Frontal cortex (tissue), 4 donors: ENCODE data around the gene CCDC85C. TPM values are rescaled to one million over a fixed set of nuclear protein-coding genes. Genes with fewer than 3 reads are reported as not detected.

Experiments used
- DNase-seq, 2 donors: peaks; one replicate each; pipeline ENCODE4 v3.0.0; 2012; ENCODE audit warnings: low spot score in 2 of 2
- FAIRE-seq: peaks from 2 replicates; lab custom pipeline; 2012; peaks lifted over from hg19 to GRCh38; lab: Jason Lieb, UNC
- total RNA-seq: library from RNA; depleted of rRNA; stranded (reverse); fragments of >200 nt; gene quantifications from one replicate; pipeline ENCODE4 v1.2.3, GENCODE V29; 2014
- donor health status: control.
- donor health status: control.
- donor health status: control.

The CCDC85C gene
- total RNA-seq, 1 donor from 2014 or later, result 9.8 TPM

DNA sequence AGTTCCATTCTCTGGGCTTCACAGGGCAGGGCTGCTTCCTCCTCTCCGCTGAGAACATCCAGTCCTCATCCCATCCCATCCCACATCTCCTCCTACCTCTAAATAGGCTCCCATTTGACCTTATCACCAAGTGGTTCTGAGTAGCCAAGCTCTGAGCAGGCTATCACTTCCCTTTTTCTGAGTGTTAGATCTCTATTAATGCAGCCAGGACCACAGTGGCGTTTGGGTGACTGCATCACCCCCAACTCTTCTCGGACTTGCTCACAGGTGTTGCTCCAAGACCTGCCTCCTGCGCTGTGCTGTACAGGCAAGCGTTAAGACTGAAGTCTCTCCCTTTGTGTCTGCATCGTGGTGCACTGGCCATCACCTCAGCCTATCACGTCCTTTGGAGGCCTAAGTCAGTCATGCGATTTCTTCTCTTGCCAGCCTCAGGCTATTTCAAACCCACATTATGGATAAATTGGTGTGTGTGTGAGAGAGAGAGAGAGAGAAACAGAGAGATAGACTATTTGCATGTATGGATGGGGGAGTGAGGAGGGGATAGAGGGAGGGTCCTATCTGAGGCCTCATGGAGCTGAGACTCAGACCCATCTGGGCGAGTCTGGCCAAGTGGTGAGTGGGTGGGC lies 28.5 kb upstream of the CCDC85C start:
- DNase-seq (no peak), FAIRE-seq (no peak)

DNA sequence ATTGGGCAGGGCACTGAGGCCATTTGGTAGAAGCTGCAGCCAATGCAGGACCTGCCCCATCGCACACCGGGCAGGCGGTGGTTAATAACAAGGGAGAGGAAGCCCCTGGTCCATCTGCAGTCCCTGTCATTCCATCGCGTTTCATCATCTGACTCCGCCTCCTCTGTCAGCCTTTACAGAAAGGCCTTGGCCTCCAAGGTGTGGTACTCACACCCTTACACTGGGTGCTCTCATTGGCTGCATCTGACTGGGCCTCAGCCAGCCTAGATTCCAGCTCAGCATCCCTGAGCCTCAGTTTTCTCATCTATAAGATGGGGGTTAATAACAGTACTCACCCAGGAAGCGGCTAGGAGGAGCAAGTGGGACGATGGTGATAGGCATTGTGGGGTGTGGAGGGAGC lies 26.2 kb upstream of the CCDC85C start:
- FAIRE-seq (no peak), DNase-seq (no peak)

DNA sequence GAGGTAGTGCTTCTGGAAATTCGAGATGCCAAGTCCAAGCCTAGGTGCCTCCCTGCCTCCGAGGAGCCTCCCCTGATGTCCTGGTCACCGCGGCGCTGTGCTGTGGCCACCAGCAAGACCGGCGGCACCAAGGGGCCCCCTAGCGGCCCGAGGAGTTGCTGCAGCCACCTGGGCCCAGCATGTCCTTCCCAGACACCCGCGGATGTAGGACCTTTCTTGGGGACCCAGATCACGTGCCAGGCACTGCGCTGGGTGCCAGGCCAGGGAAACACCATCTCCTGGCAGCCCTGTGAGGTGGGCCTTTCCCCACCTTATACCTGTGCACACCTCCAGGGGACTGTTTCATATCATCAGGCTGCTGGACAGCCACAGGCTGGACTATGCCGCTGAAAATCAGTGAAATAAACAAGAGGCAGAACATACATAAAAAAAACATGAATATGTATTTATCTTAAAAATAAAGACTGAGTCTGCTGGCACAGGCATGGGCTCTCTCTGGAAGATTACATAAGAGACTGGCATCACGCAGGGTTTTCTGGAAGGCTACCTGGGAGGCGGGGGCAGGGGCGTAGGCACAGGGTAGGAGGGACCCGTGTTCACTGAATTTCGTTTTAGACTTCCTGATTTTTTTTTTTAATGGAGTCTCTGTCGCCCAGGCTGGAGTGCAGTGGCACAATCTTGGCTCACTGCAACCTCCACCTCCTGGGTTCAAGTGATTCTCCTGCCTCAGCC lies 25.0 kb upstream of the CCDC85C start:
- FAIRE-seq (no peak), DNase-seq (peak; percentile 71 to 90)

DNA sequence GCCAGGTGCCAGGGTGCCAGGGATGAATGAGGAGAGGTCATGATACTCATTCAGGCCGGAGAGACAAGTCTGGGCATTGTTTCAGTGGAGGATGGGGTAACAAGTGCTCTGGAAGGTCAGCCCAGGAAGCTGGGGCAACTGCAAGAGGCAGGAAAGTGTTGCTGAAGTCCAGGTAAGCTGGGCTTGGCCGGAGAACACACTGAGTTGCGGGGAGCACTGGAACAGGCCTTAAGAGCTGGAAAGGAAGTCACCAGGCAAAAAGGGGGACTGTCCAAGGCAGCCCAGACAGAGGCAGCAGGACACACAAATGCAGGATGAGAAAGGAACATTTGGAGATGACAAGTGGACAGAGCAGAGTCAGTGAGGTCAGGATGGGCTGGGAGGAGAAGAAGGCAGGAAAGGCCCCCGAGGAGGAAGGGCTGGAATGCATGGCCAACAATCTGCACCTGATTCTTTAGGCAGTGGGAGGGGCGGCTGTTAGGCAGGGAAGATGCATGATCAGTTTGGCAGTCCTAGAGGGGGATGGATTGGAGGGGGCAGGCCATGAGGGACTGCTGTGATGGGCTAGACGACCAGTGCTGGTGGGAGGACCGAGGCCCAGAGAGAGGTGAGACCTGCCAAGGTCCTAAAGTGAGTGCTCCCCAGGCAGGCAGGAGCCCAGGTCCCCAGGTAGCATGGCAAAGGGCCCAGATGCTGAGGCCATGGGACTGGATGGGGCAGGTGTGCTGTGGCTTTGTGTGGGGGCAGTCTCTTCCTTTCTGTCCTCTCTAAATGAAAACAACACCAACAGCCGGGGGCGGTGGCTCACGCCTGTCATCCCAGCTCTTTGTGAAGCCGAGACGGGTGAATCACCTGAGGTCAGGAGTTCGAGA lies 23.7 kb upstream of the CCDC85C start:
- no peak for FAIRE-seq
- DNase-seq, result no peak

DNA sequence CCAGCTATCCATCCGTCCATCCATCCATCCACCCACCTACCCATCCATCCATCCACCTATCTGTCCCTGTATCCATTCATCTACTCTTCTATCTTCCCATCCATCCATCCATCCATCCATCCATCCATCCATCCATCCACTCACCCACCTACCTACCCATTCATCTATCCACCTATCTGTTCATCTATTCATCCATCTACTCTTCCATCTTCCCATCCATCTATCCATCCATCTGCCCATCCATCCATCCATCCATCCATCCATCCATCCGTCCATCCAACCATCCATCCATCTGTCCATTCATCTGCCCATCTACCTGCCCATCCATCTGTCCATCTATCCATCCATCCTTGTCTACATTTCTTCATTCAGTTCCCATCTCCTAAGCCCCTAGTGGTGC lies 23.1 kb upstream of the CCDC85C start:
- FAIRE-seq, result no peak
- DNase-seq, result no peak

DNA sequence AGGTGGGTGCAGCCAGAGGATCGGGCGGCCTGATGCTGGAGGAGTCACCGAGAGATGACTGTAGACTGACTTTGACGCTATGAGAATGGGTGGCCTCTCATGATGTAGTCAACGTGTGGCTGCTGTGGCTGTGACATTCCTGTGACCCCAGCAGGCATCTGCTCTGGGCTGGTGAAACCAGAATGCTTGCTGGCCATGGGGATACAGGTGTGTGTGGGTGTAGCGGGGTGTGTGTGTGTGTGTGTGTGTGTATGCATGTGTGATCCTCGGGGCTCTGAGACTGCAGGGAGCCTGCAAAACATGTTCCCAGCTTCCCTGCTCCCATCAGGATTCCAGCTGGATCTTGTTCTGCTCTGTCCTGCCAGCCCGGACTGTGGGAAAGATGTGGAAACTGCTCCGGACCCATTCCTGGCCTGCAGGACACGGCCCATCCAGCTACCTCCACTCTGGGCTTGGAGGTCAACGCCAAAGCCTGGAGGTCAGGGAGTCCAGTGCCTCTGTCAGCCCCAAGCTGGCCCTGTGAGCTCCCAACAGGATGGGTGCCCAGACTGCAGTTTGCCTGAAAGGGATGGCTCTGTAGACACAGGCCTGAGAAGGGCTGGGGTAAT lies 22.1 kb upstream of the CCDC85C start:
- DNase-seq (no peak), FAIRE-seq (no peak)

DNA sequence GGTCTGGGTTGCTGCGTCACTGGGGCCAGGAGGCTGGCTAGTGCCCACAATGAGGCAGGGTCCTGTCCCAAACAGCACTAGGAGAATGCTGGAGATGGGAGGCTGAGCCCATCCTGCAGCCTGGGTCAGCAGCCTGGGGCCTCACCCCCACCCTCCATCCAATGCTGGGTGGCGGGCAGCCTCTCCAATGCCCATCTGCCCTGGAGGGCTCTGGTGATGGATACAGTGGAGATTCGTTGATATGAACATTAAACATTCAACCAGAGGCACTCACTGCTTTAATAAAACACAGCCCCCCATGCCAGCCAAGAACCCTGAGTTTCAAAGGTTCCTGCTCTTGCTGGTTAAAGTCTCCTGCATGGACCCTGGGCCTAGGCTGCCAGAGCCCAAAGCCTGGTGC lies 21.5 kb upstream of the CCDC85C start:
- no peak for DNase-seq
- FAIRE-seq, result no peak

DNA sequence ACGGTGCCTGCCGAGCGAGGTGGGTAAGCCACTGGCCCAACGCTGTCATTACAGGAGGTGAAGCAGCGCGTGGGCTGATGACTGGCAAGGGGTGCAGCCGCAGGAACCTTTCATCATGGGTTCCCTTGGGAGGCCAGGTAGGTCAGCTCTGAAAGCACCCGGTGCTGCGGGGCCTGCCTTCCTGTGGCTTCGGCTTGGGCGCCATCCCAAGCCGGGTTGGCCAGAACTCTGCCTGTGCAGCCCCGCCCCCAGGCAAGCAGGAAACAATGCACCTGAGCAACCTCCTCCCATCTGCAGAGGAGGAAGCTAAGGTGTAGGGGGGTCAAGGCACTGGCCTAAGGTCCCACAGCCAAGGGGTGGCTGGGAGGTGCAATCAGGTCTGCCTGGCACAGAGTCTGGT lies 21.0 kb upstream of the CCDC85C start:
- no peak for FAIRE-seq
- no peak for DNase-seq

DNA sequence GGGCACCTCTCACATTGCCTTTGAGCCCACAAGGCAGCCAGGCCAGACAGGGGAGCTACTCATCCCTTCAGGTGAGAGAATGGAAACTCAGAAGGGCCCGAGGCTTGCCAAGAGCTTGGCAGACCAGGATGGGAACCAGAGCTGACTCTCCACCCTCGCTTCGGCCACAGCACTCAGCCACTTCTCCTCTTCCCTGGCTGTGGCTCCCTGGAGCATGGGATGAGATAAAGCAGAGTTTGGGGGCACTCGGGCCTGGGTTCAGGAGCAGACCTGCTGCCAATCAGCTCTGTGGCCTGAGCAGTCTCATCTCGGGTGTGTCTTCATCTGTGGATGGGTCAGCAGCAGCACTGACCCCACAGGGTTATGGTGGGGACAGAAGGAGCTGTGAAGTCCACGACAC lies 20.0 kb upstream of the CCDC85C start:
- DNase-seq (no peak), FAIRE-seq (no peak)

DNA sequence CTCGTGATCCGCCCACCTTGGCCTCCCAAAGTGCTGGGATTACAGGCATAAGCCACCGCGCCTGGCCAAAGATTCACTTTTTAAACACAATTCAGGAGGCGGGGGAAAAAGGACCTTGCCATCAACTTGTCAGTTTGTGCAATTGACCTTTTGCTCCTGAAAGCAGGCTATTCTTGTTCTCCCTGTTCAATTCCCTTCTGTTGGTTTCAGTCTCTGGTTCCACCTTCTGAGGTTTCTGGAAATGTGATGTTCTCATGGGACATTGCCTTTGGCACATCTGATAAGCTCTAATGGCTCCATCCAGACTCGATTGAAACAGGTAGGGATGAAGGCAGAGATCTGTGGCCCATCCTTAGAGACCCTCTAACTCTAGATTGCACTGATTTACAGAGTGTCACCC lies 17.9 kb upstream of the CCDC85C start:
- FAIRE-seq, result no peak

DNA sequence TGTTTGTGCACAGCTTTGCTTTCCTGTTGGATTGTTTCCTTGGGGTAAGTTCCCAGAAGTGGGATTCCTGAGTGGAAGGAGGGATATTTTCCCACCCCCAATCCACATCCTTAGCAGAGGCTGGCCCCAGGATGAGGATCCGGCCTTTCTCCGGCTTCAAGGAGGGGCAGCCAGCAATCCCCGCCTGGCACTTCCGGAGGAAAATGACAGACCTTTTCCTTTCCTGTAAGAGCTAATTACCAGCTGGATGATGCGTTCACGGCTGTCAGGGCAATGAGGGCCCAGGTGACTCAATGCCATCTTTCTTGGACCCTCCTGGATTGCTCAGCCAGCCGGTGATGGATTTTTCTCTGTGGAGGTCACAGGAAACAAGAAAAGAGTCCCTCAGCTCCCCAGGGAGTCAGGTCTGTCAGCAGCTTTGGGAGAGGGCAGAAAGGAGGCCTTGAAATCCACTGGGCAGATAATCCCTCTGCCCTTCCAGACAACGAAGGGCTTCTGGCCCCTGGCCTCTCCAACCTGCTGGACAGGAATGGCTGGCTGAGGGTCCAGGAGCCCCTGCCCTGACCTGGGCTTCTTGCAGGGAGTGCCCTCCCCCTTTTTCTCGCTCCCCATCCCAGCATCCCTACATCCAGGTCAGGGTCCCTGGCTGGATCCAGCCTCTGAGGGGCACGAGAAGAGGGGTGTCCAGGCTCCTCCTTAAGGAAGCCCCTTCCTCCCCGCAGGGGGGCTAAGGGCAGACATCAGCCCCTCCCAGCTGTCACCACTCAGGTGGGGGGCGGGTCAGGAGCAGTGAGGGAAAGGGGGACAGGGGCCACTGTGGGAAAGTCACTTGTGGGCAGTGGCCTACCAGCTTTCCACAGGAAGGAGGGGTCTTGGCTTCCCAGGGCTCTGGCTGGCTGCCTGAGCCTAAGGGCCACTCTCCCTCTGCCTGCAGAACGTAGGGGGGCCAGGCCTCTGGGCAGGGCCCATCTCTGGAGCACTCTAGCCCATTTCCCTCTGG lies 16.1 kb upstream of the CCDC85C start:
- FAIRE-seq (no peak), DNase-seq (no peak)

More for the DNA sequence above, 17.9 kb upstream of the CCDC85C start:
- no peak for DNase-seq

DNA sequence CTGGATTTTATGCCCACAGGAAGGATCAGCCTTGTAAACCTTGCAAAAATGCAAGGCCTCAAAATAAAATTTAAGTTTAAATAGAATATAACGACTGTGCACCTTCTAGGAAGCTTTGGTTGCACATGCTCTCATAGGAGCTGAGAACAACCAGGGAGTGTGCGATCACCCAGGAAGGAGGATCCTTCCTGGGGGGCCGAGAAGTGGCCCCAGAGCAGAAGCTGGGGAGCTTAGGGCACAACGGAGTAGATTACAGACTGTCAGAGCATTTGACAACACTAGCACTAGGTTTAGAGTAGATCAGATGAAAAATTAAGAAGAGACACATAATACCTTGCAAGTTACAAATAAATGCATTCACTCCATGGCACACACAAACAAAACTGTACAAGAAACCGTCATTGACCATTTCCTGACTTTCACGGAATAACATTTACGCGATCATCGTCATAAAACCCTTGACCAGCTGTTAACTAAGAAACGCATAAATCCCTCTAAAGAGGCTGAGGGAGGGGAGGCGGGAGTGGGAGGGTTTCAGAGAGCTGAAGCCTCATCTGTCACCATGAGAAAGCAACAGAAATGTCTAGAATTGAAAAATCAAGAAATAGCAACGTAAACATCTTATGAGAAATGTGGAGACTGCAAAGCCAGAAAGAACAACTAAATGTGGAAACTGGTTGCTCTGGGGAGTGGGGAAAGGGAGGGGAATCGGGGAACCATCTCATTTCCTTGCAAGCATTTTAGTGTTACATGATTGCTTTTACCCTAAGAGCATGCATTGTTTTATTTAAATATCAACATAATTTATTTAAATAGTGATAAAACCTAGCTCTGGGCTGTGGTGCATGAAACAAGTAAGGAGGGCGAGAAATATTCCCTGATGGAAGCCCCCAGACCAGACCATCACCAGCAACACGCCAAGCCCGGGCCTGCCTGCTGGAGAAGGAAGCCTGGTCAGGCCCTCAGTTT lies 13.1 kb upstream of the CCDC85C start:
- no peak for FAIRE-seq
- DNase-seq, result no peak

DNA sequence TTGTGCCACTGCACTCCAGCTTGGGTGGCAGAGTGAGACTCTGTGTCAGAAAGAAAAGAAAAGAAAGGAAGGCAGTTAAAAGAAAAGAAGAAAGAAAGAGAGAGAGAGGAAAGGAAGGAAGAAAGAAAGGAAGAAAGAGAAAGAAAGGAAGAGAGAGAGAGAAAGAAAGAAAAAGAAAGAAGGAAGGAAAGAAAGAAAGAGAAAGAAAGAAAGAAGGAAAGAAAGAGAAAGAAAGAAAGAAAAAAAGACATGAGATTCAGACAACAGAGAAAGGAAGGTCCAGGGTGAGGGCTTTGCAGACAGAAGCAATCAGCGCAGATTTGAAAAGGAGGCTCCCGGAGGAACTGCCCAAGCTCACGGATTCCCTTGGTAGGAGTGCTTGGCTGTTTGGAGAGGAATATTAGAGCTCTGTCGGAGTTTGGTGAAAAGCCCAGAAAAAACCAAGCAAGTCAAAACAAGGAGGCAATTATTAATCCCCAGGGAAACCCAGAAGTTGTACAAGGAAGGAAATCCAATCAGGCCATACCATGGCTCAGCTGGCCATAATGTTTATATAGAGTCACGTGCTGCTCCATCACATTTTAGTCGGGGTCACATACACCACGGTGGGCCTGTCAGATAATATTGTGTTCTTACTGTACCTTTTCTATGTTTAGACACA lies 11.6 kb upstream of the CCDC85C start:
- FAIRE-seq (no peak), DNase-seq (no peak)

DNA sequence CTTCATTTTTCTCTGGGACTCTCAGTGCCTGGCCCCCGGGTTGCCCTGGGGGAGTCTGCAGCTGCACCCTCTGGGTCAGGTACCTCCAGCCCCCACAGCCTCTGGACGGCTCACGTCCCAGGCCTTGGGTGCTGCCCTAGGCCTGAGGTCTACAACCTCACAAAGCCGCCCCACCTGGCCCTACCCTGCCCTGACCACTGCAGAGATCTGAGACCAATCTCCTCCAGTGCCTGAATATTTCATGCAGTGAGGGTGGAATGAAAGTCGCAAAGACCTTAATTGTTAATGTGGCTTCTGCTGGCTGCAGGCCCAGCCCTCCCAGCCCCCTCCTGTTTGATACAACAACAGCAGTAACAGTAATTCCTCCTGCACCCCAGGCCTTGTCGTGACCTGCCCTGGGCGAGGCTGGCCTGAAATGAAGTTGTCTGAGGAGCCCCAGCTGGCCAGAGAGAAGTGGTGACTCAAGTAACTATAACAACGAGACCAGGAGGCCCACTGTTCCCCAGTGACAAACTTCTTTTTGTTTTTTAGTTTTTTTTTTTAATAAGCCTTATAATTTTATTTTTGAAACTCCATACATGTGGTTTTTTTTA lies 8.8 kb upstream of the CCDC85C start:
- FAIRE-seq (no peak), DNase-seq (no peak)

DNA sequence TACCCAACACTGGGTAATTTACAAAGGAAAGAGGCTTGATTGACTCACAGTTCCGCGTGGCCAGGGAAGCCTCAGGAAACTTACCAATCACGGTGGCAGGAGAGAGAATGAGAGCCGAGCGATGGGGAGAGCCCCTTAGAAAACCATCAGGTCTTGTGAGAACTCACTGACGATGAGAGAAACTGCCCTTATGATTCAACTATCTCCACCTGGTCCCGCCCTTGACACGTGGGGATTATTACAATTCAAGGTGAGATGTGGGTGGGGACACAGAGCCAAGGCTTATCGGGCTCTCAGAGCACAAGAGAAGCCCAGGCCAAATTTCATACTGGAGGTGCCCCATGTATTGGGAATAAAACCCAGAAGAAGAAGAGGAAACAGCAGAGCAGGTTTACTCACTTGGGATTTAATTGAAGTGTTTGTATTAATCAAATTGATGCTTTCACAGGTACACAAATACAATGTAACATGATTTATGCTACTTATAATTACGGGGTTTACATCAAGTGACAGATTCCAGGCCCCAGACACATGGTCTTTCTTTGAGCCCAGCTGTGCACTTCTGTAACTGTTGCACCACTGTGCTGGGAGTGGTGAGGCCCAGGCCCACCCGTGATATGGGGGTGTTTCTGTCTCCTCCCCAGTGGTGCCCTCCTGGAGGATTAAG lies 8.2 kb upstream of the CCDC85C start:
- FAIRE-seq (no peak), DNase-seq (no peak)

DNA sequence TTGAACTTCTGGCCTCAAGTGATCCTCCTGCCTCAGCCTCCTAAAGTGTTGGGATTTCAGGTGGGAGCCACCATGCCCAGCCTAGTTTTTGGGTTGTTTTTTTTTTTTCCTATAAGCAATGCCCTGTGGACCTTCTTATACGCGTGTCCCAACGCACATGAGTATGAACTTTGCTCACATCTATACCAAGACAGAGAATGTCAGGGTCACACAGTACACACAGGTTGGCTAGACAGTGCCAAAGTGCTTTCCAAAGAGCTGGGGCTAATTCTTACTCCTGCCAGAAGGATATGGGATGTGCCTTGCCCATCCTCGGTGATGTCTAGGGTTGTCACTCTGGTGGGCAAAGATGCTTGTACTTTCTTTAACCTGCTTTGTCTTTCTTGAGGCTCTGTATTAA lies 7.6 kb upstream of the CCDC85C start:
- FAIRE-seq, result no peak
- DNase-seq, result no peak
